ENCODE measurements around the gene SLC52A1. TPM values are rescaled to one million over a fixed set of nuclear protein-coding genes. Genes with fewer than 3 reads are reported as not detected.

SLC52A1 gene
- polyA plus RNA-seq, 3 donors = not detected

GRCh38 chr17:5049314-5049841, 14.2 kb upstream of the SLC52A1 start:
- H3K27ac ChIP-seq (ENCODE audit: low read depth in 1 of 2, low read length in 2 of 2) = no peak overlapping the region
- intact Hi-C loops (cut with micrococcal nuclease) = no loop called here
- no peak overlapping the region for H3K9ac ChIP-seq (ENCODE audit: insufficient read depth, low read length, poor library complexity, severe bottlenecking)
- H3K27me3 Mint-ChIP-seq (ENCODE audit: low read depth in 3 of 3) = peaks cover 7 to 18% (median 10%) of the 10 kb centered on the region in 3 donors
- H3K4me1 Mint-ChIP-seq = no peaks in the 10 kb centered on the region
- DNase-seq = no peak
- no peak overlapping the region for H3K4me3 ChIP-seq (replicated peaks in 1 of 3; ENCODE audit: low read depth in 2 of 3, low read length in 3 of 3)
- H3K4me1 ChIP-seq (ENCODE audit: control insufficient read depth in 1 of 2, insufficient read depth in 2 of 2, low read length in 2 of 2) = no peaks in the 10 kb centered on the region
- H3K36me3 Mint-ChIP-seq = no peaks in the 10 kb centered on the region
- no peaks in the 10 kb centered on the region for H4K20me1 ChIP-seq (ENCODE audit: insufficient read depth, low read length)
- H3K79me2 ChIP-seq (ENCODE audit: insufficient read depth, low read length) = no peaks in the 10 kb centered on the region
- no peak overlapping the region for H2AFZ ChIP-seq (ENCODE audit: insufficient read depth, low read depth, low read length, poor library complexity, severe bottlenecking)
- peaks cover 0 to 3% of the 10 kb centered on the region in 2 donors for H3K27me3 ChIP-seq (ENCODE audit: control insufficient read depth in 2 of 2, insufficient read depth in 2 of 2, low read length in 2 of 2)
- no peaks in the 10 kb centered on the region for H3K36me3 ChIP-seq (replicated peaks in 1 of 2; ENCODE audit: control insufficient read depth in 1 of 2, insufficient read depth in 2 of 2, low read length in 2 of 2)
- H3K9me3 Mint-ChIP-seq = peaks cover 0 to 3% (median 2%) of the 10 kb centered on the region in 7 donors
- H3K9me3 ChIP-seq (replicated peaks in 1 of 2; ENCODE audit: control insufficient read depth in 1 of 2, insufficient read depth in 1 of 2, low read length in 2 of 2) = no peaks in the 10 kb centered on the region
- no peak overlapping the region for H3K4me2 ChIP-seq (replicated peaks; ENCODE audit: extremely low read depth, low read length, poor library complexity, severe bottlenecking)
- peak overlapping the region in 1 of 7 donors; percentile 73 for H3K27ac Mint-ChIP-seq
- WGBS (ENCODE audit: insufficient coverage) = 92% methylated on average over 4 of the region's 5 CpGs
- TF ChIP-seq CTCF (IDR thresholded peaks at IDR 0.05) = no peak
- H3K4me3 Mint-ChIP-seq = no peak overlapping the region

DNA sequence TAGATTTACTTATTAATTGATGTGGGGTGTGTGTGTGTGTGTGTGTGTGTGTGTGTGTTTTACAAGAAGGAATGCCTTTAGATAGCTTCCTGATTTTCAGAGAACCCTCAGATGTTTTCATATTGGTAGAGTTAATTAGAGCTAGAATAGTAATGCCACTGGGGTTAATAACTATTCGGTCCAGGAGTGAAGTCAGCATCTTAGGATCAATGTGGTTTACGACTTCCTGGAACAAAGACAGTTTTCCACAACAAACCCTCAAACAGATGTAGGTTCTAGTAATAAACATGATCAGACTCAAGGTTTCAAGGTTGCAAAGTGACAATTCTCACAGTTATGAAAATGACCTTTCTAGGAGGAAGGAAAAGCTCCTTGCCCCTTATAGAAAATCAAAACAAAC, 12.2 kb upstream of the SLC52A1 start:
- no peaks in the 10 kb centered on the region for H3K36me3 Mint-ChIP-seq
- DNase-seq = no peak

More for the DNA sequence above, 12.2 kb upstream of the SLC52A1 start:
- Mint-ChIP-seq H3K4me1 (no peaks in the 10 kb centered on the region), H3K27ac (peak overlapping the region in 1 of 7 donors; percentile 46), H3K9me3 (peaks cover 0 to 3% (median 2%) of the 10 kb centered on the region in 7 donors), H3K27me3 (ENCODE audit: low read depth in 3 of 3) (peaks cover 3 to 16% (median 10%) of the 10 kb centered on the region in 3 donors), H3K4me3 (no peak overlapping the region)
- H3K9me3 ChIP-seq (replicated peaks in 1 of 2; ENCODE audit: control insufficient read depth in 1 of 2, insufficient read depth in 1 of 2, low read length in 2 of 2) = no peaks in the 10 kb centered on the region
- no peaks in the 10 kb centered on the region for H3K4me1 ChIP-seq (ENCODE audit: control insufficient read depth in 1 of 2, insufficient read depth in 2 of 2, low read length in 2 of 2)
- H4K20me1 ChIP-seq (ENCODE audit: insufficient read depth, low read length) = no peaks in the 10 kb centered on the region
- no peak overlapping the region for H3K27ac ChIP-seq (ENCODE audit: low read depth in 1 of 2, low read length in 2 of 2)
- H3K4me2 ChIP-seq (replicated peaks; ENCODE audit: extremely low read depth, low read length, poor library complexity, severe bottlenecking) = no peak overlapping the region
- no peaks in the 10 kb centered on the region for H3K27me3 ChIP-seq (ENCODE audit: control insufficient read depth in 2 of 2, insufficient read depth in 2 of 2, low read length in 2 of 2)
- no peaks in the 10 kb centered on the region for H3K79me2 ChIP-seq (ENCODE audit: insufficient read depth, low read length)
- intact Hi-C loops (cut with micrococcal nuclease) = no loop called here
- no peak overlapping the region for H2AFZ ChIP-seq (ENCODE audit: insufficient read depth, low read depth, low read length, poor library complexity, severe bottlenecking)
- no peak for TF ChIP-seq CTCF (IDR thresholded peaks at IDR 0.05)
- no peak overlapping the region for H3K9ac ChIP-seq (ENCODE audit: insufficient read depth, low read length, poor library complexity, severe bottlenecking)
- H3K36me3 ChIP-seq (replicated peaks in 1 of 2; ENCODE audit: control insufficient read depth in 1 of 2, insufficient read depth in 2 of 2, low read length in 2 of 2) = no peaks in the 10 kb centered on the region
- no CpG with 5 or more reads among the region's 2 CpGs for WGBS (ENCODE audit: insufficient coverage)
- H3K4me3 ChIP-seq (replicated peaks in 1 of 3; ENCODE audit: low read depth in 2 of 3, low read length in 3 of 3) = no peak overlapping the region
